Posterior cingulate gyrus (tissue), 11 donors: Measurements from ENCODE around the gene PTPN18.
A peak's percentile ranks its signal among the peaks of the same experiment; 100 is the strongest.

Experiments used
- DNase-seq, 10 donors: peaks; one replicate each; pipeline versions ENCODE4 v3.0.0 to v3.0.0-alpha.2; 2020 to 2021; ENCODE audit warnings: mixed read lengths in 3 of 10
- intact Hi-C: fragments of 100-400 bp; cut with DNase I; formaldehyde crosslinking; loops from one replicate; pipeline ENCODE4 v1.15.1; 2023

Gene PTPN18

DNA sequence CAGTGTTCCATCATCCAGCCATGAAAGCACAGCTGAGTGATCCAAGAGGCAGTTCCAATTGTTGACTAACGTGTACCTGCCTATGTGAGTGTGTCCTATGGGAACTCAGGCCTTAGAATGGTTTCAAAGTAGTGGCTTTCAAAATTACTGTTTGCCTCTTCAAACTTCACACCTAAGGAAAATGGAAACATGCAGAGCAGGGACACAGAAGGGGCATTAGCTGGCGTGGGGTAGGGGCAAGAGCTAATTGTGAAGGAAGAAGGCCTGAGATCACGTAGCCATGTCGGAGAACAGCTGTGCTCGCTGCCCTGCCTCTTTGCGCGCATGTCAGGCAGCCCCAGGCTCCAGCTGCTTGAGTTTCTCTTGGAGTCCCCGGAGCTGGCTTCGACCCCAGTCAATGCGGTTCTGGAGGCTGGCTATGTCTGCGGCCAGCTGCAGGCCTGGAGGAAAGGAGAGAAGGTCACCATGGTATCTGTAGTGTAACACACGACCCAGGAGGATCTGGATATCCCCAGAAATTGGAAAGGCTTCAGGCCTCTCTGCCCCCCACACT is 17.0 kb upstream of the PTPN18 start:
- intact Hi-C loops = no loop called here
- peak in 1 of 10 donors; percentile 65 for DNase-seq

DNA sequence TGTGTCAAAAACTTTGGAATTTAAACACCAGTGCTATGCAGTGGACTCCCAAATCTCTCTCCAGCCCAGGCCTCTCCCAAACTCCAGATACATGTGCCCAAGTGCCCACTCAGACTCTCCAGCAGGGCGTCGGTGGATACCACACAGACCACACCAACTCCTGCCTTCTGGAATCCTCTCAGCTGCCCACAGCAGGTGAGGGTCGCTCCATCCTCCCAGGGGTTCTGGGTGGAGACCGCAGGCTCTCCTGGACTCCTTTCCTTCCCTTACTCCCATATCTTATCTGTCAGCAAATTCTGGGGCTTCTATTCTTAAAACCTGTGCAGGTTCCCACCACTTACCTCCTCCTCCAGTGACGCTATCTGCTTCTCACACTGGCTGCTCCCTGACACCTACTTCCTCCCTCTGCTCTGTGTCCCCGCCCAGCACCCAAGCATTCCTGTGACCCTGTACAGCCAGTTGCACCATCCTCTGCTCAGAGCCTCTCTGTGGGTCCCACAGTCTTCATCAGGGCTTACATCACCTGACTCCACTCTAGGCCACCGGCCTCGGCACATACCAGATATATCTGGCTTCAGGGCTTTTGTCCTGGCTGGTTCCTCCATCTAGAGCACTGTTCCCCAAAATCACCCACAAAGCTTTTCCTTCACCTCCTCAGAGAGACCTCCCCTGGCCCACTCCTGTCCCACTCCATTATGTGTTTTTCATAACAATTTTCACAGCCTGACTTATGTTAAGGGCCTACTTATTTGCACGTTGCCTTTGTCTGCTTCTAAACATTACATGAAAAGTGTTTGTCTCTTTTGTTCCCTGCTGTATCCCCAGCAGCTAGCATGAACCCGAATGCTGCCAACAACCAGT is 15.7 kb upstream of the PTPN18 start:
- DNase-seq = peak in 1 of 10 donors; percentile 26
- intact Hi-C loops = loop anchor here (5.0 kb wide), 2 partner anchors 47 to 158 kb away; partner anchors contain the start of genes MZT2B and SMPD4

DNA sequence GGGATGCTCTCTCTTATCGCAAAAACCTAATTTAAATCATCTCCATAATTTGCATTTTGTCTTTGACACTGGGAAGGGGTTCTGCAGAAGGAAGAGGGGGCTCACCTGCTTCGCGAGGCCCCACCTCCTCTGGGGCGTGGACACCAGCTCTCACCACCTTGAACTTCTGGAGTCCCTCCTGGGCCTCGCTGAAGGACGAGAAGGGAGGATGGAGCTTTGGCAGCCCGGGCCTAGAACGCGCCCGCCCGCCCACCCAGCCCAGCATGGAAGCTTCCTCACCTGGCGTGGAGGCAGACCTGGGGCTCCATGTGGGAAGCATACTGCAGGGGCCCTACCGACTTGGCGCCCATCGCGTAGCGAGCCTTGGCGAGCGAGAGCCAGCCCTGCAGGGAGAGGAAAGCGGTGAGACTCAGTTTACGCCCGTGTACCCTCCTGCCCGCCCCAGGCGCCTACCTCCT is 14.3 kb upstream of the PTPN18 start:
- no peak for DNase-seq
- intact Hi-C loops = loop anchor here (1.0 to 5.0 kb wide), 3 partner anchors 15 to 159 kb away; partner anchors contain the start of genes MZT2B, PTPN18 and SMPD4

DNA sequence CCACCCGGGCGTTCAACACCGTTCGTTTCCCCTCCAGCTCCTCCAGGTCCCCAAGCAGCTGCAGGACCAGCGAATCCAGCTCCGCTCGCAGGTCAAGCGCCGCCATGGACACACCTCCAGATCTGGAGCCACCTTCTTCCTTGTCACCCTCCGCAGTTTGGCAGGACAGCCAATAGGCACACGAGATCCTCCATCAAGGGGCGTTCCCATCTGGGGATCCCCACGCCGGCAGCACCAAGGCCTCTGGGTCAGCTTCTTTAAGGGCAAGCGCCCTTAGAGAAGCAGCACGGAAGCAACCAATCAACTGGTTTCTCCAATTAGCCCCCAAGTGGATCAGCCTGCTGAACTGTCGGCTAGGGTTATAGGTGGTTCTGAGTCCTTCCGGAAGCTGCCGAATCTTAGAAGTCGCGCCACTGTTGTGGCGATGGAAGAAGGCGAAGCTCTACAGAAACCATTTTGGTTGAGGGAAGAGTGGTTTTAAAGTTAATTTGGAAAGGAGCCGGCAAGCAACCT is 13.8 kb upstream of the PTPN18 start:
- peak; percentile 77 to 99 (median 88) for DNase-seq
- intact Hi-C loops = loop anchor here (1.0 to 5.0 kb wide), 3 partner anchors 14 to 160 kb away; partner anchors contain the start of genes MZT2B, PTPN18 and SMPD4

DNA sequence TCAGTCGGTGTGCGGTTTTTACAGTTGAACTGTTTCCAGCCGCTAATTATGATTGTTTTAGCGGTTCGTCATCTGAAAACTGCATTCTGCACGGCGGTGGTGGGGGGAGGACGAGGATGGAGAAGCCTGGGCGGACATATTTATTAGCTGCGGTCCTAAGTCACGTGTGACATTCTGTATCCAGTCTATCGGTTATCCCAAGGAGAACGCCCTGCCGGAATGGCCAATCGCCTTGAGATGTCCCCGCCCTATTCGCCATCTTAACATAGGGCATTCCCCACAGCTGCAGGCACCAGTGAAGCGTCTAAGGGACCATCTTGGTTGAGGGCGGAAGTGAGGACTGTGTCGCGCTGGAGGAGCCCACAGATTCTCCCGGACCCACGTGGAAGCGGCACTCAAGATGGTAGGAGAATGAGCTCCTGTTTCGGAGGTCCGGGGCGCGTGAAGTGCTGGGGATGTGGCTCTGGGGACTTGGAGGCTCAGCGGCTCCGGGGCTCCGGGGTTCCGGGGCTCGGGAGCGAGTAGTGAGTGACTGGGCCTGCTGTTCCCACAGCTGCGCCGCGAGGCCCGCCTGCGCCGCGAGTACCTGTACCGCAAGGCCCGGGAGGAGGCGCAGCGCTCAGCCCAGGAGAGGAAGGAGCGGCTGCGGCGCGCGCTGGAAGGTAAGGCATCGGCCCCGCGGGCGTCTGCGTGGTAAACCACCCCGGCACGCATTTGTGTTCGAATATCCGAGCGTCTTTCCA is 13.2 kb upstream of the PTPN18 start, which contains the start of gene IMP4:
TSS of gene IMP4 (plus strand) at position 365 of the 743 bp plus-strand sequence. CDS start at position 401, 36 bp downstream.
- peak; percentile 95 to 100 (median 98) for DNase-seq
- intact Hi-C loops = loop anchor here (1.0 to 5.0 kb wide), 3 partner anchors 14 to 160 kb away; partner anchors contain the start of genes MZT2B, PTPN18 and SMPD4

DNA sequence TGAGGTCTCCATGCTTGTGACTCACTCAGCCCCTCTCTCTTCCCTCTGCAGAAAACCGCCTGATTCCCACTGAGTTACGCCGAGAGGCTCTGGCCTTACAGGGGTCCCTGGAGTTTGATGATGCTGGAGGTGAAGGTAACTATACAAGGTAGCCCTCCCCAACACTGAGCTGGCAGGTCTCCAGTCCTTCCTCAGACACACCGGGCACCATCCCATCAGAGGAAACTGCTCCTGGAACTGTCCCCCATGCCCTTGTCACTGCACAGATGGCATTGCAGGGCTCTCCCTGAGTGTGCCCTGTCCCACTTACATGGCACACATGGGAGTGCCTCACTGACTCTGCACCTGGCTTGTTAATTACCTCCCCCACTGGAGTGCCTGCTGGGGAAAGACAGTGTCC is 11.3 kb upstream of the PTPN18 start:
- peak in 1 of 10 donors; percentile 33 for DNase-seq
- intact Hi-C loops = loop anchor here (5.0 kb wide), 2 partner anchors 43 to 162 kb away; partner anchors contain the start of genes MZT2B and SMPD4

DNA sequence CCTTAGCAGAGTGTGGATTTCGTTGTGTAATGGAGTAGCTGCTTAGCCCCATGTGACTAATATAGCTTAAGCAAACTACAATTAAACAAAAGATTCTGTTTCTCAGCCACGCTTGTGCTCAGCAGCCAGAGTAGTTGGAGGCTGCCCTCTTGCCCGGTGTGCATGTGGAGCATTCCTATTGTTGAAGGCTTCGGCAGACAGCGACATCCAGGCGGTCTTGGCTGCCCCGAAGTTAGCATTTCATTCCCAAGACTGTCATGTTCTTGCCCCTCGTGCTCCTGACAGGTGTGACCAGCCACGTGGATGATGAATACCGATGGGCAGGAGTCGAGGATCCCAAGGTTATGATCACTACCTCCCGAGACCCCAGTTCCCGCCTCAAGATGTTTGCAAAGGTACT is 10.8 kb upstream of the PTPN18 start:
- intact Hi-C loops = no loop called here

DNA sequence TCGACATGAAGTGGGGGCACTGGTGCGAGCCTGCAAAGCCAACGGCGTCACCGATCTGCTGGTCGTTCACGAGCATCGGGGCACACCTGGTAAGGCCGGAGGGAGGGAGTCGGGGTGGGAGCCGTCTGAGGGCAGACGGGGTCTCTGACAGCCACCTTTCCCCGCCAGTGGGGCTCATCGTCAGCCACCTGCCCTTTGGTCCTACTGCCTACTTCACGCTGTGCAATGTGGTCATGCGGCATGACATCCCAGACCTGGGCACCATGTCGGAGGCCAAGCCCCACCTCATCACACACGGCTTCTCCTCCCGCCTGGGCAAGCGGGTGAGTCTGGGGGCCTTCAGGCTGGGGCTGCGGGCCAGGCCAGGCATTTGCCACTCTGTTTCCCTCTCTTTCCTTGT is 10.2 kb upstream of the PTPN18 start:
- DNase-seq = peak in 1 of 10 donors; percentile 81
- intact Hi-C loops = no loop called here

More for the DNA sequence above, 10.8 kb upstream of the PTPN18 start:
- DNase-seq = peak in 1 of 10 donors; percentile 59

DNA sequence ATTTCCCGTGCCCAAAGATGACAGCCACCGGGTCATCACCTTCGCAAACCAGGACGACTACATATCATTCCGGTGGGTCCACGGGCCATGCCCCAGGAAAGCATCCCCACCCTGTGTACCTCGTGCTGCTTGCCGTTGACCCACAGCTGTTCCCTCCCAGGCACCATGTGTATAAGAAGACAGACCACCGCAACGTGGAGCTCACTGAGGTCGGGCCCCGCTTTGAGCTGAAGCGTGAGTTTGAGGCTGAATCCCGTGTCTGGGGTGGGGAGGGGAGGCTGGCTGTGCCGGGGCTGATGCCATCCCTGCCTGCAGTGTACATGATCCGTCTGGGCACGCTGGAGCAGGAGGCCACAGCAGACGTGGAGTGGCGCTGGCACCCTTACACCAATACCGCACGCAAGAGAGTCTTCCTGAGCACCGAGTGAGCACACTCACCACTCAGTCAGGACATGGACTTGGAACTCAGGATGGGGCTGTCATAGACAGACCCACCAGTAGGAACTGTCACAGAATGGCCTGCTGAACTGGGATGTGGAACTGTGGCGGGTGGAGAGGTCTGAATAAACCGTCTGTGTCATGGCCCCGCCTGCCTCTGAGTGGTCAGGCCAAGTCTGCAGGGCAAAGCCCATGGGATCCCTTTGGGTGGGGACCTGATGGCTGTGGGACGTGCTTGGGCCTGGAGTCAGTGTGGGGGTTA is 9.7 kb upstream of the PTPN18 start:
- intact Hi-C loops = no loop called here
- peak in 1 of 10 donors; percentile 60 for DNase-seq

DNA sequence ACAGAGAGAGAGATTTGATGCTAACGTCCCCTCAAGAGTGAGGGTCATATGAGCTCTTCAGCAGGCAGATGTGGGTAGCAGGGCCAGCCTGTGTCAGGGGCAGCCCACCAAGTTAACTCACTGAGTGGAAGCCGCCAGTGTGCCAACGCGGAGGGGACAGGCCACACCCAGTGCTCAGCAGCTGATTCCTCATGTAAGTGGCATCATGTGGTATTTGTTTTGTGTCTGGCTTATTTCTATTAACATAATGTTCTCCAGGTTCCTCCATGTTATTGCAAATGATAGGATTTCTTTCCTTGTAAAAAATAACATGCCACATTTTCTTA is 9.2 kb upstream of the PTPN18 start:
- intact Hi-C loops = no loop called here
- no peak for DNase-seq

DNA sequence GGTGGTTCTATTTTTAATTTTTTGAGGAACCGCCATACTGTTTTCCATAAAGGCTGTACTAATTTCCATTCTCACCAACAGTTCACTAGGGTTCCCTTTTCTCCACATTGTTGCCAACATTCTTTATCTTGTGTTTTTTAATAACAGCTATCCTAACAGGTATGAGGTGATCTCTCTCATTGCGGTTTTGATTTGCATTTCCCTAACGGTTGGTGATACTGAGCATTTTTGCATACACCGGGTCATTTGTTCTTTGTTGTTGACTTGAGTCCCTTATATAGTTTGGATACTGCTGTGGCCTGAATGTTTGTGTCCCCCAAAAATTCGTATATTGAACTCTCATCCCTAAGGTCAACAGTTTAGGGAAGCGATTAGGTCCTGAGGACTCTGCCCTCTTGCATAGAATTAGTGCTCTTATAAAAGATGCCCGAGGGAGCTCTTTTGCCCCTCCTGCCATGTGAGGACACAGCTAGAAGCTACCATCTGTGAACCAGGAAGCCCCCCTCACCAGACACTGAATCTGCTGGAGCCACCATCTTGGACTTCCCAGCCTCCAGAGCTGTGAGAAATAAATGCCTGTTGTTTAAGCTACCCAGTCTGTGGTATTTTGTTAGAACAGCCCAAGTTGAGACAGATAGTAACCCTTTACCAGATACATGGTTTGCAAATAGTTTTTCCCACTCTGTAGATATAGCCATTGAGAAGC is 8.5 kb upstream of the PTPN18 start:
- no peak for DNase-seq
- intact Hi-C loops = no loop called here

DNA sequence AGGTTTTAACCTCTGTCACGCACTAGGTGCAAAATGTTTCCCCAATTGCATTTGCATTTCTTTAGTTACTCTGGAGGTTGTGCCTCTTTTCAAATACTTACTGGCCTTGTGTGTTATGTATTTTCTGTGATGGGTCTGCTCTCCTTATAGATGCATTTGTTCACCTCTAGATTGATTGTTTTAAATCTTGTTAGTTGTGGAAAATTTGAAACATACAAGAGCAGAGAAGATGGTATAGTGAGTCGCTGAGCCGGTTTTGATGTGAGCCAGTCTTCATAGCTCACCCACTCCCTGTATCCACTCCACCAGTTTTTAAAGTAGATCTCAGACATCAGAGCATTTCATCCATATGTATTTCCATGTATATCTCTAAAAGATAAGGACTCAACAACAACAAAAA is 6.7 kb upstream of the PTPN18 start:
- DNase-seq = no peak
- intact Hi-C loops = no loop called here

DNA sequence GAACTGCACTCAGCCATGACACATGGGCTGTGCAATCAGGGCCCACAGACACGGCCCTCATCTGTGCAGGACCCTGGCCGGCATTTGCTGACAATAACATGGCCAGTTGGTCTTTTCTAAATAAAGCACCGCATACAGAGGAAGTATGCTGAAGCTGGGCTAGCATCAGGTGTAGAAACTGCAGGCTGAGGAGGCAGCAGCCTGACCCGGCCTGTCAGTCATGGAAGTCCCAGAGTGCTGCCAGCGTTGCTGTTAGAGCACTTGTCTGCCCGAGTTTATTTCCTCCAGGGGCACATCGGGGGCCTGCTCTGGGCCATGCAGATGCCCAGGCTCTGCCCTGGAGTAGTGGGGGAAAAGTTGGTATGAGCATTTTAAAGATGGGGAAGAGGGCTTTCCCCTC is 4.1 kb upstream of the PTPN18 start:
- DNase-seq = peak in 1 of 10 donors; percentile 52
- intact Hi-C loops = no loop called here

DNA sequence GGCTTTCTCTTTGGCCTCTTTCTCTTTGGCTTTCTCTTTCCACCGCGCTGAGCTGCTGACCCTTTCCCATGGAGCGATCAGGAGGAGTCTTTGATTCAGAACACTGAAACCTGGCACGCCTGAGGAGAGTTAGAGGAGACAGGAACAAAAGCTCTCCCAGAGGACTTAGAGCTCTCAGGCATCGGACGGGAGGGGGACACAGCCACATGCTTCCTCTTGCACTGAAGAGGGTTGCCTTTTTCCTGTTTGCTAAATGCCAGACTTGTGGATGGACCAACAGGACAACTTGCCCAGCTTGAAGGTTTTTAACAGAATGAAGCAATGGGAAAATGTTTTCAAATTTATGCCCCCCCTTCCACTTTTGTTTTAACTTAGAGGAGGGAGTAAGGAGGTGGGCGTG is 3.6 kb upstream of the PTPN18 start:
- intact Hi-C loops = no loop called here
- DNase-seq = peak in 1 of 10 donors; percentile 22

DNA sequence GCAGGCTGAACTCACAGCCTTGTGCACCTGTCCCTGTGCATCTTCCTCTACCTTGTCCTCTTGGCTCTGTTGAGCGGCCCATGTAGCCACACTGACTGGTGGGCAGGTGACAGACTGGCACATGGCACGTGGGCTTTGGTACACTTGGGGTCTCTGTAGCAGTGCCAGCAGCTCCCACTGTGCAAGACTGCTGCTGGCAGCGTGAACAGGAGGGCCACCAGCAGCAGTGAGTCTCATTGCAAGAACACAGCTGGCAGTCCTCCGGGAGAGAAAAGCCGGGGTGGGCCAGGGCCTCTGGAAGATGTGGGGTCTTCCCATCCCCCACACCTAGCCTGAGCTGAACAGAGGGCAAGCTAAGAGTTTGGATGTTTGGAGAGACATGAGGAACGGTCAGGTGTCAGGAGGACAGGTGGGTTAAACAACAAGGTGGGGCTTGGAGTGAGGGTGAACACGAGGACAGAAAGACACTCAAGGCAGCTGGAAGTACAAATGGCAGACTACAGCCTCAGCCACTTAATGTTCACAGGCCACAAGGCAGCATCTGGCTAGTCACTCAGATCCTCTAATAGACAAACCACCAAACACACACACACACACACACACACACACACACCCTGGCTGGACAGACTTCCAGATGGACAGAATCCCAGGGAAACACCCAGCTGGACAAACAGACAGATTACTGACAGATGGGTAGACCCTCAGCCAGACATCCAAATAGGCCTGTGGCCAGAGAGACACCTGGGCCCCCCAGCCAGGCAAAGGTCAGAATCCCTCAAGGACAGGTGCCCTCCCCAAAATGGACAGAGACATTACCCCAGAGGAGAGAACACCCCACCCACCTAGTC is 2.3 kb upstream of the PTPN18 start:
- peak in 1 of 10 donors; percentile 80 for DNase-seq
- intact Hi-C loops = no loop called here

DNA sequence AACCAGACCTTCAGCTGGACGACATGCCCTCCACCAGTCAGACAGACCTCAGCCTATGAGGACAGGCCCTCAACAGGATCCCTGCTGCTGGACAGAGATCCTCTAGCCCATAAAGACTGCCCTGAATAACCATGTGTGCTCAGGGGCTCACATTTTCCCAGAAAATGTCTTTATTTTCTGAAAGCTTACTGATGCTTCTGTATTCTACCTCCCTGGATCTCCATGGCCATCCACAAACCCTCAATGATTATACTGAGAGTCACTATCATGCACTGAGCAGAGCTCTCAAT is 1.8 kb upstream of the PTPN18 start:
- intact Hi-C loops = no loop called here
- DNase-seq = no peak

DNA sequence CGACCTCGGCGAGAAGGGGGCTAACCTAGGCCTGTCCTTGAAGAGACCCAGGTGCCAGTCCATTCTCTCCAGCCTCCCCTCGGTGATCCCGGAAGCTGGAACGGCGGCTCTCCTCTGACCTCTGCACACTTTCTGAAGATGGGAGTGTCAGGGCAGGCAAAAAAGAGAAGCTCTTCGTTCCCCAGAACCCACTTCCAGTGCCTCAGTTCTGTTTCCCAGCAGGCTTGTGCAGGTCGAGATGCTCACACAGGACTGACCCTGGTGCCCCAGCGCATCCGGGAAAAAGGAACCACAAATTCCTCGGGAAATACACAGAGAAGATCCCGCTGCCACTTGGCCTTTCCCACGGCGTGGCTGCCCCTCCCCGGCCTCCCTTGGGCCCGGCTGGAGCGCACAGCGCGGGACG is 681 bp upstream of the PTPN18 start:
- no peak for DNase-seq
- intact Hi-C loops = no loop called here

DNA sequence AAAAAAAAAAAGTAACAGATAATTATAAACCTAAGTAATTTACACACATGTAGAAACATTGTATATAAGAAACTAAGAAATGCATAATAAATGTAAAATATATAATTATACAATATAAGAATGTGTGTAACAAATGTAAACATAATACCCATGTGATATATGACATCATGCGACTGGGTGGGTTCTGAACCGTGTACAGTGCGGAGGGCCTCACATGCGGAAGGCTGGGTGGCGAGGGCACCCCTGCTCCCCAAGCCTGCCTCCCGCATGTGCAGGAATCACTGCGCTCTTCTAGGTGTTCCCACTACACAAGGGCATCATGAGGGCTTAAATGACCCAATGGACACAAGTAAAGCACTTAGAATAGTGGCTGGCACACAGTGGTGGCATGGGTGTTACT is 2.0 kb downstream of the PTPN18 start:
- intact Hi-C loops = loop anchor here (1.0 kb wide), 1 partner anchor 14 kb away; no protein-coding TSS in a partner anchor
- peak in 1 of 10 donors; percentile 57 for DNase-seq
